ENCODE measurements around the gene RALGAPA2. TPM values are rescaled to one million over a fixed set of nuclear protein-coding genes. Genes with fewer than 3 reads are reported as not detected.

The RALGAPA2 gene
- total and polyA plus RNA-seq, 9 donors: 8.4 to 31.7 (median 19.9) TPM

DNA sequence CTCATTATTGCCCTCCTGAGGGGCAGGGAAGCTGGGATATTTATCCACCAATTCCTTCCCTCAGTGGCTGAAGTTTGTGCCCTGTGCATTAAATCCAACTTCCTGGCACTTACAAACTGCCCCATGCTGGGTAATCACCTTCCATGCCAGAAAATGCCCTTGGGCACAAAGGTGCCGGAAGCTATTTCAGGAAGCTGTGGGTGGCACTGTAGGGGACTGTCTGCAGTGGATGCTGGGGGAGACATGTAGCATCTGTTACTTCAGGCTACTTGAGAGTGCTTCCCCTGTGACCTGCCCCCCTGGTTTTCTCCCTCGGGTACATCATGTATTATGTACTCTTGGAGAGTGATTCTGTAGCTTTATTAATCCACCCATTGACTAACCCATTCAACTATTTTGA lies 24.7 kb upstream of the RALGAPA2 start:
- no peaks in the 10 kb centered on the region for H3K4me1 ChIP-seq (ENCODE audit: insufficient read depth)
- H3K9me3 ChIP-seq: no peaks in the 10 kb centered on the region
- H3K36me3 ChIP-seq: no peaks in the 10 kb centered on the region
- no peak overlapping the region for H3K4me3 ChIP-seq
- intact Hi-C loops (cut with DNase I): no loop called here
- TF ChIP-seq EP300 (IDR thresholded peaks at IDR 0.05) (no peak), POLR2A (IDR thresholded peaks at IDR 0.05) (no peak)
- TF ChIP-seq, protein P1, sequence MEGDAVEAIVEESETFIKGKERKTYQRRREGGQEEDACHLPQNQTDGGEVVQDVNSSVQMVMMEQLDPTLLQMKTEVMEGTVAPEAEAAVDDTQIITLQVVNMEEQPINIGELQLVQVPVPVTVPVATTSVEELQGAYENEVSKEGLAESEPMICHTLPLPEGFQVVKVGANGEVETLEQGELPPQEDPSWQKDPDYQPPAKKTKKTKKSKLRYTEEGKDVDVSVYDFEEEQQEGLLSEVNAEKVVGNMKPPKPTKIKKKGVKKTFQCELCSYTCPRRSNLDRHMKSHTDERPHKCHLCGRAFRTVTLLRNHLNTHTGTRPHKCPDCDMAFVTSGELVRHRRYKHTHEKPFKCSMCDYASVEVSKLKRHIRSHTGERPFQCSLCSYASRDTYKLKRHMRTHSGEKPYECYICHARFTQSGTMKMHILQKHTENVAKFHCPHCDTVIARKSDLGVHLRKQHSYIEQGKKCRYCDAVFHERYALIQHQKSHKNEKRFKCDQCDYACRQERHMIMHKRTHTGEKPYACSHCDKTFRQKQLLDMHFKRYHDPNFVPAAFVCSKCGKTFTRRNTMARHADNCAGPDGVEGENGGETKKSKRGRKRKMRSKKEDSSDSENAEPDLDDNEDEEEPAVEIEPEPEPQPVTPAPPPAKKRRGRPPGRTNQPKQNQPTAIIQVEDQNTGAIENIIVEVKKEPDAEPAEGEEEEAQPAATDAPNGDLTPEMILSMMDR (IDR thresholded peaks at IDR 0.05): no peak
- no peak overlapping the region for H3K27ac ChIP-seq
- WGBS, 3 donors: 61 to 75% (median 72%) methylated on average over 2 of the region's 2 CpGs
- no peaks in the 10 kb centered on the region for H3K27me3 ChIP-seq
- no peak for DNase-seq

DNA sequence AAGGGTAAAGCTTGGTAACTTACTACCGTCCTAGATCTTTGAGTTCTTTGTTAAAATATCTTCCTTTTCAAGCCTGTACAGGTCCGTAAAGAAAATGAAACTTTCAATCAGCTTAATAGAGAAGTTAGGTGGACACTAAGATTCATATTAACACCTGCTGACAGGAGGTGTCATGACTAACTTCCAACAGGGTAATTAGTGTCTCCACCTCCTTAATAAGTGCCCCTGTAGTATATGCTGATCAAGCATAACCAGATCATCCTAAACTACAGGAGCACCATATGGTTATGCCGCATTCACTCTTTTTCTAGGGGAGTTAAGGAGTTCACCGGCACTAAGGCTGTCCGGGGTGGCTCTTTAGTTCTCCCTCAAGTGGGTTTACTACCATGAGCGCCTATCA lies 23.9 kb upstream of the RALGAPA2 start:
- no peak for DNase-seq
- 91 to 93% (median 93%) methylated on average over 6 of the region's 6 CpGs for WGBS, 3 donors
- TF ChIP-seq, protein P1 (IDR thresholded peaks at IDR 0.05): no peak
- no peak for TF ChIP-seq POLR2A (IDR thresholded peaks at IDR 0.05)
- TF ChIP-seq EP300 (IDR thresholded peaks at IDR 0.05): no peak
- no peaks in the 10 kb centered on the region for H3K4me1 ChIP-seq (ENCODE audit: insufficient read depth)
- intact Hi-C loops (cut with DNase I): no loop called here
- H3K36me3 ChIP-seq: no peaks in the 10 kb centered on the region
- H3K27me3 ChIP-seq: no peaks in the 10 kb centered on the region
- H3K4me3 ChIP-seq: no peak overlapping the region
- H3K9me3 ChIP-seq: no peaks in the 10 kb centered on the region
- H3K27ac ChIP-seq: no peak overlapping the region

DNA sequence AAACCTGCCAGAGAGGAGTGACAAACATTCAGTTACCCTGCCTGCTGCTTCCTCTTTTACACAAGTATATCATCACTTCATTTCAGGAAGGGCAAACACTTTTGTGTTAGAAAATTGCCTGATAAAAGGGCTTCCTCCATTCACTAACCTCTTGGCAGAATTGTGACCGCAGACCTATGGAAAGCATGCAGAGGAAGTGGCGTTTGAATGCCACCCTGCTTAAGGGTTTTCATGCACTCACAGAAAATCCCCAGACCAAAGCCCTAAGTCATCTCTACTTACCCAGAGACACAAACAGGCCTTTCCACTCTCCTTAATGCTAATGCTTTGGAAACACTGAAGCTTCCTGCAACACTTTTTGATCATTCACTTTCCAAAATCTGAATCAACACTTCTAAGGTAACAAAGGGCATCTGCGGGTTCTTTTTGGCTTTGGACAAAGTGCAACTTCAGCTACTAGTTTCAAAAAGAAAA lies 22.1 kb upstream of the RALGAPA2 start:
- Histone ChIP-seq H3K27me3 (no peaks in the 10 kb centered on the region), H3K4me1 (ENCODE audit: insufficient read depth) (no peaks in the 10 kb centered on the region), H3K9me3 (no peaks in the 10 kb centered on the region), H3K27ac (no peak overlapping the region), H3K4me3 (no peak overlapping the region), H3K36me3 (no peaks in the 10 kb centered on the region)
- intact Hi-C loops (cut with DNase I): no loop called here
- 69 to 77% (median 70%) methylated on average over 3 of the region's 3 CpGs for WGBS, 3 donors
- TF ChIP-seq, protein P1 (IDR thresholded peaks at IDR 0.05): no peak
- TF ChIP-seq EP300 (IDR thresholded peaks at IDR 0.05) (no peak), POLR2A (IDR thresholded peaks at IDR 0.05) (no peak)
- no peak for DNase-seq

DNA sequence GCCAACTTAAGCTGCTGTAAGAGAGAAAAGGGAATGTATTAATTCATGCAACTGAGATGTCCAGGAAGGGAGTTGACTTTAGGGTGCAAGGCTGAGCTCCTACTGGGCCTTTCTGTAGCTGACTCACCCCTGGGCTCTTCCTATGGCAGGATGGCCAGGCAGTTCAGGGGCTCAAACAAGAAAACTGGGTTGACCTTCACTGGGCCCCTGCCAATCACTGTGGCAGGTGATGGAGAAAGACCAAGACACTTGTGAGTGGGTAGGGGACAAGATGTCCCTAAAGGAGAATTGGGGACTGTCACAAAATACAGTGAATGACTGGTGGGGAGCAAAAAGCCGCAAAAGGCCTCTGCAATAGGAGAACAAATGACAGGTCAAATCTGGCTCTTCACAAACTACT lies 21.5 kb upstream of the RALGAPA2 start:
- TF ChIP-seq POLR2A (IDR thresholded peaks at IDR 0.05): no peak
- no peak for TF ChIP-seq EP300 (IDR thresholded peaks at IDR 0.05)
- TF ChIP-seq, protein P1 (IDR thresholded peaks at IDR 0.05): no peak
- Histone ChIP-seq H3K9me3 (no peaks in the 10 kb centered on the region), H3K4me3 (no peak overlapping the region), H3K4me1 (ENCODE audit: insufficient read depth) (no peaks in the 10 kb centered on the region), H3K27ac (no peak overlapping the region), H3K27me3 (no peaks in the 10 kb centered on the region), H3K36me3 (no peaks in the 10 kb centered on the region)
- WGBS, 3 donors: 95 to 100% (median 100%) methylated on average over 1 of the region's 1 CpG
- intact Hi-C loops (cut with DNase I): no loop called here
- no peak for DNase-seq

Measured in ovary (tissue), 9 donors.